Panc1 (cell line): ENCODE data around the gene KCTD4. TPM values are rescaled to one million over a fixed set of nuclear protein-coding genes. Genes with fewer than 3 reads are reported as not detected.

Source experiments
- ATAC-seq: fragments of 200-7000 bp; cut with Tn5 transposase; 2 replicates; pipeline ENCODE4 v1.9.1; 2020; ENCODE audit warnings: mild to moderate bottlenecking, moderate library complexity
- BruUV-seq: library from RNA; stranded (reverse); fragments of 400-500 nt; replicated peaks from 2 replicates; lab custom pipeline; 2021; lab: Mats Ljungman, UMichigan
- CTCF ChIA-PET: fragments of 300-600 bp; sonication (Branson Sonifier 250); formaldehyde crosslinking; loops from one replicate; lab custom pipeline; 2022; ENCODE audit warnings: antibody characterized with exemption; lab: Charles Lee
- POLR2A ChIA-PET: fragments of 300-600 bp; sonication (Branson Sonifier 250); formaldehyde crosslinking; loops from one replicate; lab custom pipeline; 2022; ENCODE audit warnings: antibody characterized with exemption; lab: Charles Lee
- DNase-seq: peaks from one replicate; pipeline ENCODE4 v3.0.0-alpha.2; 2010; ENCODE audit warnings: low read depth, low spot score
- H3K27ac ChIP-seq: 2 replicates; pipeline ENCODE4 v1.5.1; 2011; ENCODE audit warnings: mild to moderate bottlenecking, low read length, inconsistent platforms
- H3K27me3 ChIP-seq: fragments of 200-500 bp; sonication (Bioruptor generic); 2 replicates; pipeline ENCODE4 v1.6.0; 2014; ENCODE audit warnings: low read length, inconsistent platforms; ENCODE audit not compliant: control insufficient read depth, insufficient read depth
- H3K36me3 ChIP-seq: fragments of 200-500 bp; sonication (Bioruptor generic); 2 replicates; pipeline ENCODE4 v1.5.1; 2014; ENCODE audit warnings: inconsistent platforms, mild to moderate bottlenecking, low read length, moderate library complexity; ENCODE audit not compliant: control insufficient read depth, insufficient read depth
- H3K4me1 ChIP-seq: 2 replicates; pipeline ENCODE4 v1.5.1; 2011; ENCODE audit warnings: inconsistent platforms, mild to moderate bottlenecking, low read length, moderate library complexity; ENCODE audit not compliant: control insufficient read depth, insufficient read depth
- H3K4me3 ChIP-seq, 2 experiments: 2 replicates each; pipeline ENCODE4 v1.5.1; 2011 to 2012; ENCODE audit warnings: low read depth in 2 of 2, low read length in 2 of 2, mild to moderate bottlenecking in 2 of 2, inconsistent platforms in 1 of 2, moderate library complexity in 1 of 2
- H3K9me3 ChIP-seq: fragments of 200-500 bp; sonication (Bioruptor generic); 2 replicates; pipeline ENCODE4 v1.5.1; 2014; ENCODE audit warnings: low read depth, mild to moderate bottlenecking, inconsistent platforms, low read length, moderate library complexity; ENCODE audit not compliant: control insufficient read depth, insufficient read depth
- POLR2AphosphoS5 ChIP-seq: IDR thresholded peaks from 2 replicates; pipeline ENCODE4 v1.6.1; 2012; ENCODE audit warnings: mild to moderate bottlenecking, low read depth, low read length, moderate library complexity
- REST ChIP-seq, 2 experiments: IDR thresholded peaks; 2 replicates each; pipeline ENCODE4 v1.6.1; 2011 to 2012; ENCODE audit warnings: low read depth in 2 of 2, control low read depth in 1 of 2, low read length in 1 of 2, mild to moderate bottlenecking in 1 of 2, moderate library complexity in 1 of 2; ENCODE audit not compliant: insufficient read depth in 1 of 2
- SIN3A ChIP-seq: IDR thresholded peaks from 2 replicates; pipeline ENCODE4 v1.6.1; 2012; ENCODE audit warnings: low read depth, mild to moderate bottlenecking, low read length, moderate library complexity, borderline replicate concordance; ENCODE audit not compliant: insufficient read depth
- TCF7L2 ChIP-seq: IDR thresholded peaks from 2 replicates; pipeline ENCODE4 v1.6.1; 2011; ENCODE audit warnings: mild to moderate bottlenecking, low read depth, low read length, inconsistent platforms
- in situ Hi-C: cut with HindIII; loops from 2 replicates; pipeline ENCODE4 v1.10.0; 2016; ENCODE audit warnings: low sequenced_read_pairs, low pct_unique_long_range_greater_than_20kb
- intact Hi-C: fragments of 100-400 bp; cut with micrococcal nuclease; formaldehyde crosslinking; loops from one replicate; pipeline ENCODE4 v1.10.0; 2022; ENCODE audit not compliant: unreplicated experiment
- total RNA-seq: library from RNA; stranded (reverse); gene quantifications from one replicate; pipeline ENCODE4 v1.2.1, GENCODE V29; 2021; ENCODE audit not compliant: unreplicated experiment
- TF ChIP-seq, protein P1 (sequence below): fragments of 450-650 bp; IDR thresholded peaks from 2 replicates; pipeline ENCODE4 v1.5.1; 2017; ENCODE audit warnings: mild to moderate bottlenecking

KCTD4 gene
- total RNA-seq, 1 experiment from 2014 or later = not detected

DNA sequence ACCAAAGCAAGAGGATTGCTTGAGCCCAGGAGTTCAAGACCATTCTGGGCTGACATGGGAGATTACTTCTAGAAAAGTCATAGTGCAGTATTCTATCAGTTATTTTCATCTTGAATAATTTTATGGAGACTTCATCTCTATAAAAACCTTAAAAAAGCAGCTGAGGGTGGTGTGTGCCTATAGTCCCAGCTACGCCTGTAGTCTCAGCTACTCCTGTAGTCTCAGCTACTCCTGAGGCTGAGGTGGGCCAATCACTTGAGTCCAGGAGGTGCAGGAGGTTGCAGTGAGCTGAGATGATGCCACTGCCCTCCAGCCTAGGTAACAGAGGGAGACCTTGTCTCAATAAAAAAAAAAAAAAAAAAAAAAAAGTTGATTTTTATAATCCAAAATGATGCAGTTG, 22.1 kb upstream of the KCTD4 start:
- TF ChIP-seq, protein P1, sequence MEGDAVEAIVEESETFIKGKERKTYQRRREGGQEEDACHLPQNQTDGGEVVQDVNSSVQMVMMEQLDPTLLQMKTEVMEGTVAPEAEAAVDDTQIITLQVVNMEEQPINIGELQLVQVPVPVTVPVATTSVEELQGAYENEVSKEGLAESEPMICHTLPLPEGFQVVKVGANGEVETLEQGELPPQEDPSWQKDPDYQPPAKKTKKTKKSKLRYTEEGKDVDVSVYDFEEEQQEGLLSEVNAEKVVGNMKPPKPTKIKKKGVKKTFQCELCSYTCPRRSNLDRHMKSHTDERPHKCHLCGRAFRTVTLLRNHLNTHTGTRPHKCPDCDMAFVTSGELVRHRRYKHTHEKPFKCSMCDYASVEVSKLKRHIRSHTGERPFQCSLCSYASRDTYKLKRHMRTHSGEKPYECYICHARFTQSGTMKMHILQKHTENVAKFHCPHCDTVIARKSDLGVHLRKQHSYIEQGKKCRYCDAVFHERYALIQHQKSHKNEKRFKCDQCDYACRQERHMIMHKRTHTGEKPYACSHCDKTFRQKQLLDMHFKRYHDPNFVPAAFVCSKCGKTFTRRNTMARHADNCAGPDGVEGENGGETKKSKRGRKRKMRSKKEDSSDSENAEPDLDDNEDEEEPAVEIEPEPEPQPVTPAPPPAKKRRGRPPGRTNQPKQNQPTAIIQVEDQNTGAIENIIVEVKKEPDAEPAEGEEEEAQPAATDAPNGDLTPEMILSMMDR = no peak
- TF ChIP-seq TCF7L2 (no peak), POLR2AphosphoS5 (no peak), SIN3A (no peak), REST (IDR thresholded peaks at IDR 0.05; ENCODE audit: insufficient read depth in 1 of 2, low read depth in 2 of 2, low read length in 1 of 2) (no peak)
- DNase-seq (no peak), ATAC-seq (no peak)
- H3K27me3 ChIP-seq = no peaks in the 10 kb centered on the region
- in situ Hi-C loops (no loop called here), intact Hi-C loops (no loop called here)
- H3K27ac ChIP-seq = no peak overlapping the region
- H3K4me1 ChIP-seq = peaks cover 21% of the 10 kb centered on the region; the same call in 1 of the 2 replicates
- H3K9me3 ChIP-seq = no peaks in the 10 kb centered on the region
- ChIA-PET POLR2A (no interaction called here), CTCF (no interaction called here)
- H3K4me3 ChIP-seq = no peak overlapping the region
- no peaks in the 10 kb centered on the region for H3K36me3 ChIP-seq
- no TSS peak for BruUV-seq

GRCh38 chr13:45222516-45222915, 21.7 kb upstream of the KCTD4 start:
- CTCF ChIA-PET = no interaction called here
- in situ Hi-C loops (no loop called here), intact Hi-C loops (no loop called here)
- ATAC-seq = no peak
- Histone ChIP-seq H3K4me3 (no peak overlapping the region), H3K36me3 (no peaks in the 10 kb centered on the region), H3K27me3 (no peaks in the 10 kb centered on the region), H3K9me3 (no peaks in the 10 kb centered on the region), H3K4me1 (peaks cover 21% of the 10 kb centered on the region; the same call in 1 of the 2 replicates), H3K27ac (no peak overlapping the region)
- no peak for DNase-seq
- POLR2A ChIA-PET = no interaction called here
- no peak for TF ChIP-seq TCF7L2
- no peak for TF ChIP-seq REST (IDR thresholded peaks at IDR 0.05; ENCODE audit: insufficient read depth in 1 of 2, low read depth in 2 of 2, low read length in 1 of 2)
- TF ChIP-seq, protein P1 = no peak
- no peak for TF ChIP-seq SIN3A
- no peak for TF ChIP-seq POLR2AphosphoS5
- no TSS peak for BruUV-seq
